T-helper 2 cell (primary cell): Measurements from ENCODE around the gene MRGPRF.

Experiments used
- DNase-seq, 5 experiments: peaks; one replicate each; pipeline versions ENCODE4 v3.0.0 to v3.0.0-alpha.2; 2012 to 2022

Gene MRGPRF

DNA sequence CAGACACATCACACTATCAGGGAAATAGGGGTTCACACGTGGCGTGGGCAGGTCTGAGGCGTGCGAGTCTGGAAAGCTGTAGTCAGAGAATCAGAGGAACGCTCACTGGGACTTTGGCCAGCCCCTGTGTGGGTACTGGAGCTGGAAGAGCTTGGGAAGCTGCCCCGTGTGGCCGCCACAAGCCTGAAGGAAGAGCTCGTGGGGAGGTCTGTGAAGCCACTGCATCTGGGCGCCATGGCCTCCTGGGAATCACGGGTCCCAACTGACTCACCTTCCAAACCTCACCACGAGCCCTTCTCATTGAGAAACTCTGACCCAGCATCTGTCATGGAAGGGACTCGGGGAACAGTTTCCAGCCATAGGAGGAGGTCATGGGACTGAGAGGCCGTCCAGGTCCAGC, 5.9 kb upstream of the MRGPRF start:
- DNase-seq, result no peak

DNA sequence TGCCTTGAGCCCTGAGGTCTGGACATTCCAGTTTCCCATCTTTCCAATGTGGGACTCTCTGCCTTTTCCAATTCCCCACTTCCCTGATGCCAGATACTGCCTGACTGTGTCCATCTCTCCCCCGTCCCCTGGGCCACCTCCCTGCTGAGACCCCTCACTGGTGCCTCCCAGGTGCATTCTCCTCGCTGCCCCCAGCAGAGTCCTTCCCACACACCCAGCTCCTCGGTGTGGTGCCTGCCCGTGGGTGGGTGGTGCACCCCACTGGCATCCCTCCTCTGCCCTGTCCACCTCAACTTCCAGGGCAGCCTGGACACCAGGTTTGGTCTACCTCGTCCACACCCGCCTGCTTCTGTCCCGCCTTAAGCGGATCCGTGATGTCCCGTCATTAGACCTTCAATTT, 4.9 kb upstream of the MRGPRF start:
- DNase-seq, result no peak

DNA sequence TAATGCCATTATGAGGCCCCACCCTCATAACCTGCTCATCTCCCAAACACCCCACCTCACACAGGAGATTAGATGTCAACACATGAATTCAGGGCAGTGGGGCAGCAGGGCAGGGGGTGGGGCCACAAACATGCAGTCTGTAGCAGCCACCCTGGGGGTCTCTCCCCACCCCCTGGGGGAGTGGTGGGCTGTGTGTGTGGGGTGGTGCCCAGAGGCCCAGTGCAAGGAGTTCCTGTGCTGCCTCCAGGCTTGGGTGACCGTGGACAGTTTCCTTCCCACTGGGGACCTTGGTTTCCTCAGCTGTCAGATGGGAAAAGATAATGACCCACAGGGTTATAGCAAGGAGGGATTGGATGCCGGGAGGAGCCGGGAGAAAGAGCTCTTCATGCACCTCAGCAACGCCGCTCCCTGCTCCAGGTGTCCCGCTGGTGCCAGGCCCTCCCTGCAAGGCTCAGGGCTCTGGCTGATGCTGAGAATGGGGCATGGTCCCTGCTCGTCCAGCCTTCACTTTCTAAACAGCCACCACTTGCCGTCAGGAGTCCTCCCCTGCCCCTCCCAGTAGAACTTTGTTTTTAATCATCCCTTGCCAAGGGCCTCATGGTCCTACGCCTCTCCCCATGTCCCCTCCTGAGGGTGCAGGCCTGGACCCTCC, 2.0 kb upstream of the MRGPRF start:
- DNase-seq, result no peak

DNA sequence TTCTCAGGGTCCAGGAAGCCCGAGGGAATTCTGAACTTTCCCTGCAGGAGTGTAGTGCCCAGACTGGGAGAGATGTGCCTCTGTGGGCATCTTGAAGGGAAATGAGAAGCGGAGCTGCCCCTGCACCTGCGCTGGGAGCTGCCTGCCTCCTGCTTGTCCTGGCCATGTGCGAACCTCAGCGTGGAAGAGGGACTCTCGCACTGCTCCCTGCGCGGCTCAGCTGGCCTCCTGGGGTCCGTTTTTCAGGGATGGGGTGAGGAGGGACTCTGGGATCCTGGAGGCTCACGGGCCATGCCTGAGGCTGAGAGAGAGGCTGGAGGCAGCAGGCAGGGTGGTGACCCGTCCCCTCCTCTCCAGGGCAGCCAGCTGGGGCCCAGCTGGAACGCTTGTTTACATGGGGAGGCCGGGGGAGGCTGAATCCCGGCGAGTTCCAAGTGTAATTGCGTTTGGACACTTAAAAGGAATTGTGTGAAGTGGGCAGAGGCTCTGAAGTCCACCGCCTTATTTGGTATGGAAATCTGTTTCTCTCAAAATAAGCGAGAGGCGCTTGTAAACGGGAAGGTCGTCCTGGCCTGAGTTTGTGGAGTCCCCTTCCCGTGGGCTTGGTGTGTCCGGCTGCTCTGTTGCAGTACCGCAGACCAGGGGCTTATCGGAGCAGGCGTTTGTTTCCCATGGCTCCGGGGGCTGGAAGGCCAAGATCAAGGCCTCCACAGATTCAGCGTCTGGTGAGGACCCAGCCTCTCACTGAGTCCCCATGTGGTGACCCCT, 1.2 kb upstream of the MRGPRF start:
- DNase-seq, result no peak

DNA sequence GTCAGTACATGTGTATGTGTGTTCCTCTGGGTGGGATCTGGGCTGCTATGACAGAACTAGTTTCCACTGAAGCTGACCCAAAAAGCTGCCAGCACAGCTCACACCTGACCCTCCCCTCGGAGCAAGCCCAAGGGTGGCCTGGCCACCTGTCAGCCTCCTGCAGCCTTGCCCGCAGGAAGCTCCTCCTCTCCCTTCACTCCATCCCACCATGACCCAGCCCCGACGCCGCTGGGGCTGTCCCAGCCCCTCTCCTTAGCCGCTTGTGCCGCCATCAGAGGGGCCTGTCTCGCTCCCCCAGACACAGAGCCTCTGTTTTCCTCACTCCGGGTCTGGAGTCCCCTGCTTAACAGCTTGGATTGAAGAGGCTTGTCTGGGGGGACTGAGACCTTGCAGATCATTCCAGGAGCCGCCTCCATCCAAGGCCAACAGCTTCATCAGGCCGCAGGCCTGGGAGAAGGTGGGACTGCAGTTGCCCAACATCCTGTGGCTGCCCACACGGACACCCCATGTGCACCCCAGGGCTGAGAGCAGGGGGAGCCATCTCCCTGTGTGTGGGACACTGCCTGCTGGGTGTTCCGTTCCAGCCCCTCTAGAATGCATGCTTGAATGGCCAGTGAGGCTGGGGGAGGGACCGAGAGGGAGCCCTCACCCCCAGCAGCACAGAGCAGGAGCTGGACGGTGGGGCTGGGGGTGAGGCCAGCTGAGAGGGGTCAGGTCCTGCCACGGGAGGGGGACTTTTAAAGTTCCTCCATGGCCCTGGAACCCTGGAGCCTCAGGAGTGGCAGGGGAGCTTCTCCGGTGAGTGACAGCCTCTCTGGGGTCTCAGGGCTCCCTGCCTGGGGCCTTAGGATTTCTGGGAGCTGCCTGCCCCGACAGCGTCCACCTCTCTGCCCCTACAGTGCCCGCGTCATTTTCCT, 696 bp downstream of the MRGPRF start:
- no peak for DNase-seq

DNA sequence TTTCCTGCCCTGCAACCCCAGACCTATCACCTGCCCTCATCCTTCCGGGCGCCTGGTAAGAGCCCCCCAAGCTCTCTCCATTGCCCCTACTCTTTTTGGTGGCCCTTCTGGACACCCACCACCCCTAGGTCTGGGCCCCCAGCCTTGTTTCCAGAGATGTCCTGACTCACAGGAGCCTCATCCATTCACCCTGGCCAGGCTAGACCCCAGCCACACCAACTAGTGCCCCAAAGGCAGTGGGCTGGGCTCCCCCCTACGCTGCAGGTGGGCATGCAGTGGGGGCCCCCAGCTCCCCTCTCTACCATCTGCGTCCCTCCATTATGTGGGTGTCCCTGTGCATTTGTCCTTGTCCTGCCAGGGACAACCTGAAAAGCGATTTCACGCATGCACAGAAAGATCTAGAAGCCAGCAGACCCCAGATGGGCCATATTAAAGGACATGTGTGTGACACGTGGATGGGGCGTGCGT, 1.4 kb downstream of the MRGPRF start:
- no peak for DNase-seq

DNA sequence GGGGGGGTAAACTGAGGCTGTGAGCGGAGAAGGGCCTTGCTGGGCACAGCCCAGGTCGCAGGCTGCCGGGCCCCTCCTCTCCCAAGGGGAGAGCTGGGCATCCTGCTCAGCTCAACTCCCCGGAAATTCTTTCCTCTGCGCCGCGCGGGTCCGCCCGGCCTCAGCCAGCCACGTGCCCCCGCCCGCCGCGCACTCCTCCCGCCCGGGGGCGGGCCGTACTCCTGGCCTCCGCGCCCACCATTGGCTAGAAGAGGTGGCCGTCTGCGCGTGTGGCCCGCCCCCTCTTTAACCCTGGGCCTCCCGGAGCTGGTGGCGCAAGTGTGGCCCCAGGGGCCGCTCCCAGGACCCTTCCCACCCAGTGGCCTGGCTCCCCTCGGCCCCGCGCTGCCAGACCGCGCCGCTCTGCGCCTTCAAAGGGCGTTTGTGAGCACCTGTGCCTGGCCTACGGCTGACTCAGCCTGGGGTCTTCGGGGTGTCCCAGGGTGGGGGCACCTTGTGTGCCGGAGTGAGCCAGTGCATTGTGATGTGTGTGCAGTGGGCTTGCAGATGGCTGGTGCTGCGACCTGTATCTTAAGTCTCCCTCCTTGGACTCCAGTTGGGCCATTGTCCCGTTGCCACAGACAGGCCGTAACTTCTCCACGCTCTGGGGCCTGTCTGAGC, 2.0 kb downstream of the MRGPRF start:
- peak in 3 of 5 experiments; percentile 27 to 67 (median 33) for DNase-seq

DNA sequence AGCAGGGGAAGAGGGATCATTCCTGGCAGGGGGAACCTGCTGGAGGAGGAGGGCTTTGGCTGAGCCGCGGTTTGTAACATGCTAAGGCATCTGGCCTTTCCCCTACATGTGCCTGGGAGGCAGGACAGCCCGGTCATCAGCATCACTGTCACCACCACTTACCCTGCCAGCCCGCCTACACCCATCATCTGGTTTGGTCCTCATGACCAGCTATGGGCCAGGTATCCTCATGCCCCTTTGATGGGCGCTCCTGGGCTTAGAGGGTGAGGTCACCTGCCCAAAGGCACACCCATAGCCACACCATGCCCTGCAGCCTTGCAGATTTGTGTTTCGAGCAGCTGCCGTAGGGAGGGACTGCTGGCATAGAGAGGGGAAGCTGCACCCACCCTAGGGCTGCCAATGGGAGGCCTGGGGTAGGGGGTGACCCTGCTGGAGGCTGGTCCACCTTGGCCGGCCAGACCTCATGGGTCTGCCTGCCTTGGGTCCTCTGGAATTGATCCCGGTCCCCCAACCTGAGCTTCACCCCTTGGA, 2.6 kb downstream of the MRGPRF start:
- no peak for DNase-seq

DNA sequence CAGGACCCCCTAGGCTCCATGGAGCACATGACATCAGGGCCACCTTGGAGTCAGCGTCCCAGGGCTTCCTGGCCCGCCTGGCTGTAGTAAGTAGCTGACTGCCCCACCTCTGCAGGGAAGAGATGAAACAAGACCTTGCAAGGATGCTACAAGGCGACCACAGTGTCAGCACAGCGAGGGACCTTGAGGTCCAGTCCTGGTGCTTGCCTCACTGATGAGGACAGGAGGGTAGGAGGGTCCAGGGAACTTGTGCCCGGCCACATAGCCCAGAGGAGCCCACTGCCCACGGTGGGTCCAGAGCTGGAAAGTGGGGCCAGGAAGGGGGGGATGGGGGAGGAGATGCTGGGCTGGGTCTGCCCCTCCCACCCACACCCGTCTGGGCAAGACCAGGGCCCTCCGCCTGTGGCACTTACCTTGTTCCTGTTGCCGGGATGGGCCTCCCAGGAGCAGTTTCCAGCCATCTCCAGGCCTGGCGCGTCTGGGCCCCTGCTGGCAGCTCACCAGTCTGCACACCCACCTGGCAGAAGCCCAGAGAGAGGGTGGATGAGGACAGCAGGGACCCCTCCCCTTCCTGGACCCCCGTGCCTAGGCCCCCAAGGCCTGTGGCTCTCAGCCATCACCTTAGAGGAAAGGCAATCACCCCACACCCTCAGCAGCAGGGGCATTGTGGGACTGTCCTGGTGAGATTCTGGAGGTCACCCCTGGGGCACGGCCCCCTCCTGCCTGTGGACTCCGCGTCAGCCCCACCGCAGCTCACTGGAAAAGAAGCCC, 3.4 kb downstream of the MRGPRF start:
- no peak for DNase-seq

DNA sequence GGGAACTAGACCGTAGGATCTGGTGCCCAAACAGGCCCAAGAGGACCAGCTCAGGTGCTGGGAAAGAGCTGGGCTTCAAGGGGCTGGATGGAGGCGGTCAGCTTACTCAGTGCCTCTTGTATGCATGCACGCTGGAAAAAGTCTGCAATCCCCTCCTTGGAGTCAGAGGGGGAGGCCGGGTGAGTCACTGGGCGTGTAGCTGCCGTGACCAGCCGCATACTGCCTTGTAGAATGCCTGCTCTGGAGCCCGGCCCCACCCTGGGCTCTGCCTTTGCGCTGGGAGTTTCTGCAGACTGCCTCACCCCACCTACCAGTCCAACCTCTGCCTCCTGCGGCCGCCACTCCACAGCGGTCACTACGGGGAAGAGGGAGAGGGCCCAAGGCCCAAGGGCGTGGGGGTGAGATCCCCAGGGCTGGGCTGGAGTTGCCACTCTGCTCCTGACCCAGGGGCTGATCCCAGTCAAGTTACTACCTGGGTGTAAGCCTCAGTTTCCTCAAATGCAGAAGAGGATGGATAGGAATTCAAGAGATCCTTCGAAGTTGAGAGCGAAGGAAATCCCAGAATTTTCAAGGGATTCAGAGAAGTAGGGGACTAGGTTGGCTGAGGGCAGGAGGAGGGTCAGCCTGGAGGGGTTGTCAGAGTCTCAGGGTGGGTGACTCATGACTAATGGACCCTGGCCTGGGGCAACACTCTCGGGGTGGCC, 4.2 kb downstream of the MRGPRF start:
- DNase-seq, result no peak

DNA sequence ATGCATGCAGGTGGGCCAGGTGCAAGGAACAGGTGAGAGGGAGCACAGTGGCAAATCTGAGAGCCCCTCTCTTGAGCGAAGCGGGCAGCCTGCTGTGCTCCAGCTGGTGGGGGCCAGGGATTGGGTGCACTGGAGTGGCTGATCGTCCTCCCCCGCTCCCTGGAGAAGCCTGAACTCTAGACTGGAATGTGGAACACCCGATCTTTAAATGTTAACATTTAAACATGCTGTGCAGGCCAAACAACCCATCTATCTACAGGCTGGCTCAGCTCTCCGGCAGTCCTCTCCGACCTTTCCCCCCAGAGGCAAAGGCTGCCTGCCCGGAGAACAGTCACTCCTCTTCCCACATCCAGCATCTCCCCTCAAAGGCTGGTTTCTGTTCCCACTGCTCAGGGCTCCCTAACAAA, 5.1 kb downstream of the MRGPRF start:
- no peak for DNase-seq

DNA sequence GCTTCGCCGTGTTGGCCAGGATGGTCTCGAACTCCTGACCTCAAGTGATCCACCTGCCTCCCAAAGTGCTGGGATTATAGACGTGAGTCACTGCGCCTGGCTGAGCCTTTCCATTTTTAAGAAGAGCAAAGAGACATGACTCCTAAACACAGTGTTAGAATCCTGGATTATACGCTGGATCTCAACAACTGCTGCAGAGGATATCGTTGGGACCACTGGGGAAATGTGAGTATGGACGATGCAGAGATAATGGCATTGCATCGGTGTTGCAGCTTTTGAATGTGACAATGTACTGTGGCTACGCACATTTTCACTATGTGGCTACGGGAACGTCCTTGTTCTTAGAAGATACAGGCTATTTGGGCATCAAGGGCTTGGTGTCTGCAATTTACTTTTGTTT, 6.2 kb downstream of the MRGPRF start:
- no peak for DNase-seq

DNA sequence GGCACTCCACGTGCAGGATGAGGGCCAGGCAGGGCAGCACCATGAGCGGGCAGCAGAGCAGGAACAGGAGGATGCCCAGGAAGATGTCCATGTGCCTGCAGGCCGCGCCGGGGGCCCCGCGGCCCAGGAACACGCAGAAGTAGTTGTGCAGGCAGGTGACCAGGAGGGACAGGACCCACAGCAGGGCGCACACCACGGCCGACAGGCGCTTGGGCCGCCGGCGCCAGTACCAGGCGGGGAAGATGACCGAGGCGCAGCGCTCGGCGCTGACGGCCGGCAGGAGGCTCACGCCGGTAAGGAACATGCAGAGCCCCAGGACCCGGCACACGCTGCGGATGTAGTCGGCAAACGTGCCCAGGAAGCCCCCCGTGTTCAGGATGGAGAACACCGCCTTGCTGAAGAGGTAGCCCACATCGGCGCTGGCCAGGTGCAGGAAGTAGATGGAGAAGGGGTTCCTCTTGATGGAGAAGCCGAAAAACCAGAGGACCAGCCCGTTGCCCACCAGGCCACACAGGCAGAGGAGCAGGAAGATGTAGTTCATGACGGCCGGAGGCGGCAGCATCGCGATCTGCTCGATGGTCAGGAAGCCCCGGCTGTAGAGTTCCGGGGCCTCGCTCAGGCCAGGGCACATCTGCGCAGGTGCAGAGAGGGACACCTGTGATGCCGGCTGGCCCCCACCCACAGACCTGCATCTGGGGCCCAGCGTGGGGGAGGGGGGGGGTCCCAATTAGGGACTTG, 7.2 kb downstream of the MRGPRF start:
- no peak for DNase-seq

DNA sequence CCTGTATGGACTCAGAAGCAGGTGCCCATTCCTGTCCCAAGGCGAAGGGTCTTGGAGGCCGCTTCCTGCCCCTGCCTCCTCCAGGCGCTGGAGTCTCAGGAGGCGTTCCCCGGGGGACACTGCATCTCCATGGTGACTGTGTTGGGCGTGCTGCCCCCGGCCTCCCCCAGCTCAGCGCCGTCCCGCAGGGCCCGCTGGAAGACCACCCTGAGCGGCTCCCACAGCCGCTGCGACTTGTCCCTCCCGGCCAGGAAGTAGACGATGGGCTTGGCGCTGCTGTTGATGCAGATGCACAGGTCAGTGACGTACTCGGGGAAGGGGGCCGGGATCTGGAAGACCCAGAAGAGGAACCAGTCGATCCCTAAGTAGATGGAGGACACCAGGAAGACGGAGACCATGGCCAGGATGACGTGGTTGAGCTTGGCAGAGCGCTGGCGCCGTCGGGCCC, 7.8 kb downstream of the MRGPRF start:
- no peak for DNase-seq

DNA sequence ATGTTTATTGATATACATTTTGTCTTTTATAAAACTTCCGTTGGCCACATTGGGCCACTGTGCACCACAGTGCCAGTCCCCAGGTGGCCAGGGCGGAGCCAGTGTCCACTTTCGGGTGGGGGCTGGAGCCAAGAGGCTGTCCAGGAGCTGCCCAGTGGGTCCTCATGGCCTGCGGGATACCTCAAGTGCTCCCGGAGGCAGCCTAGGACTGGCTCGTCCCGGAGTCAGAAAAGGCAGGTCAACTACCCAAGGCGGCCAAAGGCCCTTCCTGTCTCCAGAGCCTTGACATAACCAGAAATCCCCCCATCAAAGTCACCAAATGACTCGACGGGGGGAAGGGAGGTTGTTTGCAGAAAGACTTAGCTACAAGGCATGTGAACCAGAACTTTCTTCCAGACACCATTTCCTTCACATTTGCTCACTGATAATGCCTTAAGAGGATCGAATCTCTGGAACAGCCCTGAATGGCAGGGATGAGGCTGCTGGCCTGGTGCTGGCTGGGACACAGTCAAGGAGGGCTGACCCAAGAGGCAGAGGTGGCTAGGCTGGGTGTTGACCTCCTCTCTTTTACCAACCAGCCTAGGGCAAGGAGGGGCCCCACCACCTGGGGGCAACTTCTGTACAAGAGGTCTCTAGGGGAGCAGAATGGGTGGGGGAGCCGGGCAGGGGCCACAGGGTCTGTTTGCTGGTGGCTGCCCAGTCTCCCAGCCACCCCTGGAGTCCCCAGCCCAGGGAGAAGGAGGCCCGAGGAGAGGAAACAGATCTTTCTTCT, 8.4 kb downstream of the MRGPRF start:
- DNase-seq, result no peak

DNA sequence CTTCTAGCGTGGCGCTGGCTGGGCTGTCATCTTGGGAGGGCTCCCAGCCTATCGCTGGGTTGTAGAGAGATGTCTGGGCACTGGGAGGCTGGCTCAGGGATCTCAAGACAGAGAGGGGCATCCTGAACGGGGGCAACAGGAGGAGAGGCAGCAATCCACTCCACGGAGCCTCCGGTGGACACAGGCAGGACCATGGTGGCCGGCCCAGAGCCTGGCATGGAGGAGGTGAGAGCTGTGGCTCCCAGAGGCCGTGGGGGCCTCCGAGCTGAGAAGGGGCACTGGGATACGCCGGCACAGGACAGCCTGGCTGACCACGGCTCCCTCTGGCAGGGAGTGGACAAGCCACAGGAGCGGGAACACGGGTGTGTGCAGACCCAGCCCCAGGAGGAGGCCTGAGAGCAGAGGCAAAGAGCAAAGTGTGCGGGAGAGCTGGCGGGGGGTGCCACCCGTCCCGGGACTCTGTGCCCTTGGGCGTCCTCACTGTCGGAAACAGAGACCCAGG, 9.1 kb downstream of the MRGPRF start:
- no peak for DNase-seq

DNA sequence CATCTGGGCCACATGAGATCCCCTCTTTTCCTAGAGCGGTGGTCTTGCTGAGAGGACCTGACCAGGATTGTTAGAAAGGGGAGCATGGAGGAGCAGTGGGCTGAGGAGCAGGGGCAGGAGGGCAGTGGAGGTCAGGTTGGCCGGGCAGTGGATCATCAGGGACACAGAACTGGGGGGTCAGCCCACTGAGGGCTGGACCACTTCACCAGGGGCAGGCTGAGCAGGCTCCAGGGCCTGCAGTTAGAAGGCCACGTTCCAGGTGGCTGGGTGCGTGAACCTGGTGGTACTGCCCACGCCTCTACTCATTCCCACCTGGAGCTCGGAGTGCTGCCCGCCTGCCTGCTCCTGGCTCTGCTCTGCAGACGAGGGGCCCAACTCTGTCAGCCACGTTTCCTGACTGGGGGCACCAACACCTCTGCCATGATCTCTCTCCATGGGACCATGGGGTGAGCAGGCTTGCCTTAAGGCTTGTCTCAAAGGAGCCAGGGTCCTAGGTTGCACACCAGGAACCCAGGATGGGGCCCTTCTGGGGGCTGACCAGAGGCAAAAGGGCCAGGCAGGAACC, 9.7 kb downstream of the MRGPRF start:
- DNase-seq, result no peak

DNA sequence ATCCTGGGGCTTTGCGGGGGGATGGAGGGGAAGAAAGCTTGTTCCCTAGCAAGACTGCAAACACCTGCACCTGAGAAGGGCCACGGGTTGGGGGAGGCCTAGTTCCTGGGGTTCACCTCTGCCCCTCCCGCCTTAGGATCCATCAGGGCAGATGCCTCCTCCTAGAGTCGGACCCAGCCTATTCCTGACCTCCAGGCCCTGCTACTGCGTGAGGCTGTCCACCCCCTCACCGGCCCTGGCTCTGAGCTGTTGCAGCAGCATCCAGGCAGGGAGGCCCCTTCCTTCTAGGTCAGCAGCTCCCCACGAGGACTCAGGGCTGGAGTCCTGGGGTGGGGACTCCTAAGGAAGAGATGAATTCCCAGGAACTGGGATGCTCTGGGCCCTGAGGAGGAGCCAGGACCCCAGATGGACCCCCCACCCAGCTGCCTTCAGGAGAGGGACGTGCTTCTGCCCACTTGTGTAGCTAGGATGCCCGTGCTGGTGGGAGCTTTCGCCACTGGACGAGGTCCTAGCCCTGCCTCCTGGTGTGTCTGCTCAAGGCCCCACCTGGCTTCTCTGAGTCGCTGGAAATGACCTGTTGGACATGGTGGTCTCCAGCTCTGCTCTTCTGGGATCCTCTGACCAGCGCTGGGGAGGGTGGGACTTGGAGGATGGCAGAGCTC, 10.3 kb downstream of the MRGPRF start:
- DNase-seq, result no peak
